ENCODE results near the gene TRABD2B.

Gene TRABD2B

GRCh38 chr1:47751193-47751592, 246.0 kb downstream of the TRABD2B start:
- no peak for FAIRE-seq

GRCh38 chr1:47745715-47746609, 251.2 kb downstream of the TRABD2B start:
- FAIRE-seq: no peak

GRCh38 chr1:47742890-47743760, 254.1 kb downstream of the TRABD2B start:
- no peak for FAIRE-seq

- FAIRE-seq: no peak
These were observed 258.5 kb downstream of the TRABD2B start for GRCh38 chr1:47738560-47739182.

- no peak for FAIRE-seq
These were observed 264.7 kb downstream of the TRABD2B start for GRCh38 chr1:47732489-47732888.

GRCh38 chr1:47731730-47732129, 265.5 kb downstream of the TRABD2B start:
- FAIRE-seq: no peak

- FAIRE-seq: no peak
These were observed 267.5 kb downstream of the TRABD2B start for GRCh38 chr1:47729685-47730084.

GRCh38 chr1:47727697-47728085, 269.5 kb downstream of the TRABD2B start:
- no peak for FAIRE-seq

- no peak for FAIRE-seq
These were observed 270.0 kb downstream of the TRABD2B start for GRCh38 chr1:47727051-47727696.

GRCh38 chr1:47725992-47726855, 271.0 kb downstream of the TRABD2B start:
- peak; percentile 93 for FAIRE-seq

GRCh38 chr1:47725511-47725991, 271.6 kb downstream of the TRABD2B start:
- FAIRE-seq: no peak

- no peak for FAIRE-seq
These were observed 272.1 kb downstream of the TRABD2B start for GRCh38 chr1:47725000-47725473.

- FAIRE-seq: no peak
These were observed 272.7 kb downstream of the TRABD2B start for GRCh38 chr1:47724432-47724999.

GRCh38 chr1:47722909-47723580, 274.1 kb downstream of the TRABD2B start:
- no peak for FAIRE-seq

GRCh38 chr1:47722101-47722500, 275.1 kb downstream of the TRABD2B start:
- no peak for FAIRE-seq

- no peak for FAIRE-seq
These were observed 277.1 kb downstream of the TRABD2B start for GRCh38 chr1:47720111-47720510.

- no peak for FAIRE-seq
These were observed 279.8 kb downstream of the TRABD2B start for GRCh38 chr1:47717341-47717740.

- no peak for FAIRE-seq
These were observed 283.0 kb downstream of the TRABD2B start for GRCh38 chr1:47713975-47714767.

GRCh38 chr1:47713333-47713953, 283.7 kb downstream of the TRABD2B start:
- FAIRE-seq: no peak
